AG04449 (cell line): ENCODE data around the gene KCNC4.
A peak's percentile ranks its signal among the peaks of the same experiment; 100 is the strongest.

ENCODE experiments used
- CTCF ChIA-PET: fragments of 350-600 bp; formaldehyde crosslinking; extraction: SDS; loops from one replicate; lab custom pipeline; 2021; ENCODE audit warnings: antibody characterized with exemption; lab: Yijun Ruan, JAX
- POLR2A ChIA-PET: fragments of 400-600, 350-600 bp; formaldehyde crosslinking; extraction: SDS; loops from one replicate; lab custom pipeline; 2020; ENCODE audit warnings: antibody characterized with exemption, inconsistent platforms; lab: Yijun Ruan, JAX
- DNase-seq: peaks from one replicate; pipeline ENCODE4 v3.0.0-alpha.2; 2010; ENCODE audit warnings: low read depth, low spot score
- H3K4me3 ChIP-seq: 2 replicates; pipeline ENCODE4 v1.5.1; 2011; ENCODE audit warnings: low read depth, mild to moderate bottlenecking, control low read depth, low read length
- TF ChIP-seq, protein P1 (sequence below): IDR thresholded peaks from one replicate; pipeline ENCODE4 v1.5.1; 2011; ENCODE audit warnings: mild to moderate bottlenecking, moderate library complexity, low read length, control low read depth, inconsistent platforms; ENCODE audit not compliant: insufficient read depth; ENCODE audit errors: missing control alignments

Gene KCNC4

DNA sequence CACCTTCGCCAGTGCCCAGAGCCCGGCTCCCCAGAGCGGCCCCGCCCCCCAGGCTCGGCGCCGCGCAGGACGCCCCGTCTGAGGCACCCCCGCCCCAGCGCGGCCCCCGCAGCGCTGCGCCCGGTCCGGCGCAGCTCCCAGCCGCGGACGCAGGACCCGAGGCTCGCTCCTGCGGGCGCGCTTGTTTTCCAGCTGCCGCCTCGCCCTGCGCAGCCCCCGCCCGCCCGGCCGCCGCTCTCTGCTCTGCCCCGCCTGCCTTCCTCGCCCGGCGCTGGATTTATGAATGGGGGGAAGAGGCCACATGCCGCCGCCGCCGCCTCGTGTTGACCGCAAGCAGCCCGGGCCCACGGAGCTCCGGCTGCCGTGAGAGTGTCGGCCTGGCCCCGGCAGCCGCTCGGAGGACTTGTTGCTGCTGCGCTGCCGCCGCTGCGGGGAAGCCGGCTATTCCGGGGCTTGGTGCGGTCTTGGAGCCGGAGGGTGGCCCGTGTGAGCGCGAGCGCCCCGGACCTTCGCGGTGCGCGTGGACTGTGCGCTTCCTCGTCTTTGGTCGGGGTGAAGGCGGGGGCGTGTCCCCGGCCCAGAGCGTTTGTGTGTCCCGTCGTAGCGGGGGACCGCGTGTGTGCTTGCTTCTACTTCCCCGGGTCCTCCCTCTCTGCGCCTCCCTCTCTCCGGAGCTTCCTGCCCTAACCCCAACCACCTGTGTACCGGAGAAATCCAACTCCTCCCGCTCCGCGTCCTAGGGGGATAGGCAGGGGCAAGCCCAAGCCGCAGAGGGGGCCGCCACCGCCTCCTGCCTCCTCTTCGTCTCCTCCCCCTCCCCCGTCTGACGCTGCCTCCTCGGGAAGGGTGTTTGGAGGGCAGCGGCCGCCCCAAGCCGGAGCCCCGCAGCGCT is 736 bp downstream of the KCNC4 start:
- H3K4me3 ChIP-seq: peak overlapping the region; percentile 57
- TF ChIP-seq, protein P1, sequence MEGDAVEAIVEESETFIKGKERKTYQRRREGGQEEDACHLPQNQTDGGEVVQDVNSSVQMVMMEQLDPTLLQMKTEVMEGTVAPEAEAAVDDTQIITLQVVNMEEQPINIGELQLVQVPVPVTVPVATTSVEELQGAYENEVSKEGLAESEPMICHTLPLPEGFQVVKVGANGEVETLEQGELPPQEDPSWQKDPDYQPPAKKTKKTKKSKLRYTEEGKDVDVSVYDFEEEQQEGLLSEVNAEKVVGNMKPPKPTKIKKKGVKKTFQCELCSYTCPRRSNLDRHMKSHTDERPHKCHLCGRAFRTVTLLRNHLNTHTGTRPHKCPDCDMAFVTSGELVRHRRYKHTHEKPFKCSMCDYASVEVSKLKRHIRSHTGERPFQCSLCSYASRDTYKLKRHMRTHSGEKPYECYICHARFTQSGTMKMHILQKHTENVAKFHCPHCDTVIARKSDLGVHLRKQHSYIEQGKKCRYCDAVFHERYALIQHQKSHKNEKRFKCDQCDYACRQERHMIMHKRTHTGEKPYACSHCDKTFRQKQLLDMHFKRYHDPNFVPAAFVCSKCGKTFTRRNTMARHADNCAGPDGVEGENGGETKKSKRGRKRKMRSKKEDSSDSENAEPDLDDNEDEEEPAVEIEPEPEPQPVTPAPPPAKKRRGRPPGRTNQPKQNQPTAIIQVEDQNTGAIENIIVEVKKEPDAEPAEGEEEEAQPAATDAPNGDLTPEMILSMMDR: no peak
- CTCF ChIA-PET: interaction anchor here (0.6 to 16.1 kb wide), 11 partner anchors 9 to 285 kb away, joined by 3 to 1192 read pairs (median 47); partner anchors contain the start of gene RBM15
- POLR2A ChIA-PET: interaction anchor here (1.0 kb wide), 1 partner anchor 127 kb away, joined by 3 read pairs; no protein-coding TSS in a partner anchor
- no peak for DNase-seq

DNA sequence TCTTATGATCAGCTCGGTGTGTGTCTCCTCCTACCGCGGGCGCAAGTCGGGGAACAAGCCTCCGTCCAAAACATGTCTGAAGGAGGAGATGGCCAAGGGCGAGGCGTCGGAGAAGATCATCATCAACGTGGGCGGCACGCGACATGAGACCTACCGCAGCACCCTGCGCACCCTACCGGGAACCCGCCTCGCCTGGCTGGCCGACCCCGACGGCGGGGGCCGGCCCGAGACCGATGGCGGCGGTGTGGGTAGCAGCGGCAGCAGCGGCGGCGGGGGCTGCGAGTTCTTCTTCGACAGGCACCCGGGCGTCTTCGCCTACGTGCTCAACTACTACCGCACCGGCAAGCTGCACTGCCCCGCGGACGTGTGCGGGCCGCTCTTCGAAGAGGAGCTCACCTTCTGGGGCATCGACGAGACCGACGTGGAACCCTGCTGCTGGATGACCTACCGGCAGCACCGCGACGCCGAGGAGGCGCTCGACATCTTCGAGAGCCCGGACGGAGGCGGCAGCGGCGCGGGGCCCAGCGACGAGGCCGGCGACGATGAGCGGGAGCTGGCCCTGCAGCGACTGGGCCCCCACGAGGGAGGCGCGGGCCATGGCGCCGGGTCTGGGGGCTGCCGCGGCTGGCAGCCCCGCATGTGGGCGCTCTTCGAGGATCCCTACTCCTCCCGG is 1.5 kb downstream of the KCNC4 start:
- H3K4me3 ChIP-seq: peak overlapping the region; percentile 57
- CTCF ChIA-PET: interaction anchor here (0.6 to 11.4 kb wide), 9 partner anchors 8 to 284 kb away, joined by 3 to 1192 read pairs (median 47); partner anchors contain the start of gene RBM15
- POLR2A ChIA-PET: interaction anchor here (1.0 to 1.6 kb wide), 2 partner anchors 127 kb away, joined by 3 to 5 read pairs; partner anchors contain the start of gene RBM15
- TF ChIP-seq, protein P1: no peak
- no peak for DNase-seq

DNA sequence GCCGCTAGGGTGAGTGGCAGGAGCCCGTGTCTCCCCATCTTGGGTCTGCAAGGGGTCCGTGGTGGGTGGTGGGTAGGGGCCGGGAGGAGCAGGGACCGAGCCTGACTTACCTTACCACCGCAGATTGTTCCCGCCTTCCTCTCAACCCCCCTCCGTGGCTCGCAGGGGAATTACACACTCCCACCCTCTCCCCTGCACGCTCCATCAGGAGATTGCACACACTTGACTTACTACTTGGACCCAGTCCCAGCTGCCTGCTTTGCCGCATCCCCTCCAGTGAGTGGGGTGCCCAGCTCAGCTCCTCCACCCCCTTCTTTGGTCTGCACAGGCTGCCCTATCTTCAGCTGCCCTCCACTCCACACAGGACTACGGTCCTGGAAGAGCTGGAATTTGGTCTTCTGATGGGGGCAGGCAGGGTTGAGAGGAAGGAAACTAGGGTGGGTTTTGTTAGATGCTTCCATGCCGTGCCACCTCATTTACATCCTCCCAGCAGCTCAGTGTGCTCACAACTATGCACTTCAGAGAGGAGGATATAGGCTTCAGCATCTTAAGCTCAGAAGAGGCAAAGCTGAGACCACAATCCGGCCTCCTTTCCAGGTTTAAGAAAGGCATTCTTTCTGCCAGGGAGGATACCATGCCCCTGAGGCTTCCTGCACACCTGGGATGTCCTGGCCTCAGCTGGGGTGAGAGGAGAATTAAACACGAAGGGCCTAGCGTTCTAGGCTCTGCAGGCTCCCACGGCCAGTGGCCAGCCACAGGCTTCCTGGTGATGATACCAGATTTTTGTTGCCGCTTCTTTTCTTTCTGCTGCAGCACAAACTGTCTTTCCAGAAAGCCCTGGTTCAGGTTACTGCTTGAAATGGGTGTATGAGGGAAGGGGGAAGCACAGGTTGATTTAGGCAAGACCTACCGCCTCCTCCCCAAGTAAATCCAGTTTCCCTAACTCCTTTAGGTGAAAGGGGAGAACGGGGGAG is 2.3 kb downstream of the KCNC4 start:
- TF ChIP-seq, protein P1: no peak
- ChIA-PET POLR2A (interaction anchor here (0.7 to 1.6 kb wide), 2 partner anchors 97 to 127 kb away, joined by 3 to 5 read pairs; partner anchors contain the start of gene RBM15), CTCF (interaction anchor here (1.1 to 11.2 kb wide), 7 partner anchors 7 to 248 kb away, joined by 5 to 1192 read pairs (median 47); partner anchors contain the start of gene RBM15)
- no peak for DNase-seq
- no peak overlapping the region for H3K4me3 ChIP-seq

DNA sequence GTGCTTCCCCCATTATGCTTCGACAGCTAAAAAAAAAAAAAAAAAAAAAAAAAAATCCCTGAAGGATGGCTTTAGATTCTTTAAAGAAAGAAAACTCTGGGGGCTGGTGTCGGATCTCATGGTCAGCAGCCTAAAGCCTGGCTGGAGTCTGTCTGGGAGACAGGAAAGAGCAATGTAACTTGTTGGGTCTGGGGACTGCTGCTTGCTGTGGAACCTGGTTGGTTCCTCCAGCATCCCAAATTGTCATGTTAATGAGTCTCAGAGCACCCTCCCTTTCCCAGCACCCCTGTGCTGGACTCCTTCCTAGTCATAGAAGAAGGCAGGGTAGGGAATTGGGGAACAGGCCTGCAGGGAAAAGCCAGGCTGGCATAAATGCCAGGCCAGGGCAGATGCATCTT is 3.0 kb downstream of the KCNC4 start:
- TF ChIP-seq, protein P1: no peak
- CTCF ChIA-PET: interaction anchor here (1.4 to 11.2 kb wide), 5 partner anchors 12 to 199 kb away, joined by 5 to 1192 read pairs (median 50); partner anchors contain the start of gene RBM15
- POLR2A ChIA-PET: interaction anchor here (1.6 kb wide), 1 partner anchor 126 kb away, joined by 5 read pairs; the partner anchor contains the start of gene RBM15
- DNase-seq: no peak
- H3K4me3 ChIP-seq: no peak overlapping the region
